ENCODE data around the gene NELL1. TPM values are rescaled to one million over a fixed set of nuclear protein-coding genes. Genes with fewer than 3 reads are reported as not detected.

NELL1 gene
- total RNA-seq, 1 donor from 2014 or later, result 9.4 TPM

- DNase-seq, result no peak
These were observed 304.7 kb downstream of the NELL1 start for GRCh38 chr11:20973940-20974559.

- no peak for DNase-seq
These were observed 311.4 kb downstream of the NELL1 start for GRCh38 chr11:20980736-20981135.

GRCh38 chr11:20990447-20990846 lies 321.1 kb downstream of the NELL1 start:
- DNase-seq, result no peak

- no peak for DNase-seq
These were observed 322.1 kb downstream of the NELL1 start for GRCh38 chr11:20991471-20991870.

GRCh38 chr11:21007297-21007696 lies 337.9 kb downstream of the NELL1 start:
- no peak for DNase-seq

- DNase-seq, result no peak
These were observed 348.9 kb downstream of the NELL1 start for GRCh38 chr11:21018248-21018647.

GRCh38 chr11:21026685-21027084 lies 357.3 kb downstream of the NELL1 start:
- DNase-seq, result no peak

- no peak for DNase-seq
These were observed 368.5 kb downstream of the NELL1 start for GRCh38 chr11:21037850-21038249.

- no peak for DNase-seq
These were observed 369.4 kb downstream of the NELL1 start for GRCh38 chr11:21038801-21039200.

GRCh38 chr11:21040630-21041029 lies 371.2 kb downstream of the NELL1 start:
- no peak for DNase-seq

- no peak for DNase-seq
These were observed 379.2 kb downstream of the NELL1 start for GRCh38 chr11:21048626-21049025.

GRCh38 chr11:21053466-21053865 lies 384.1 kb downstream of the NELL1 start:
- no peak for DNase-seq

GRCh38 chr11:21056644-21057043 lies 387.3 kb downstream of the NELL1 start:
- no peak for DNase-seq

GRCh38 chr11:21059879-21060278 lies 390.5 kb downstream of the NELL1 start:
- DNase-seq, result no peak

GRCh38 chr11:21066030-21066429 lies 396.6 kb downstream of the NELL1 start:
- no peak for DNase-seq

- DNase-seq, result no peak
These were observed 399.5 kb downstream of the NELL1 start for GRCh38 chr11:21068886-21069285.

GRCh38 chr11:21069909-21070308 lies 400.5 kb downstream of the NELL1 start:
- DNase-seq, result no peak

GRCh38 chr11:21072558-21072957 lies 403.2 kb downstream of the NELL1 start:
- no peak for DNase-seq

GRCh38 chr11:21082853-21083252 lies 413.5 kb downstream of the NELL1 start:
- DNase-seq, result no peak

GRCh38 chr11:21088930-21089329 lies 419.5 kb downstream of the NELL1 start:
- no peak for DNase-seq

GRCh38 chr11:21104641-21105040 lies 435.3 kb downstream of the NELL1 start:
- no peak for DNase-seq

- DNase-seq, result no peak
These were observed 436.0 kb downstream of the NELL1 start for GRCh38 chr11:21105196-21105917.

GRCh38 chr11:21109341-21109740 lies 440.0 kb downstream of the NELL1 start:
- no peak for DNase-seq

GRCh38 chr11:21110415-21110814 lies 441.0 kb downstream of the NELL1 start:
- DNase-seq, result no peak
